Measurements from ENCODE around the gene PTPRT. TPM values are rescaled to one million over a fixed set of nuclear protein-coding genes. Genes with fewer than 3 reads are reported as not detected.

Gene PTPRT
- total RNA-seq, 2 experiments from 2014 or later, result not detected

- ChIA-PET CTCF (no interaction called here), POLR2A (no interaction called here)
- no peak overlapping the region for H3K4me3 Mint-ChIP-seq
- no peaks in the 10 kb centered on the region for H3K27me3 Mint-ChIP-seq
- H3K36me3 Mint-ChIP-seq (ENCODE audit: low read depth), result no peaks in the 10 kb centered on the region
- TF ChIP-seq CTCF (IDR thresholded peaks at IDR 0.05), result no peak
- H3K27ac Mint-ChIP-seq, result no peak overlapping the region
- ATAC-seq (no peak), DNase-seq (no peak)
- intact Hi-C loops (cut with micrococcal nuclease), result no loop called here
- no peaks in the 10 kb centered on the region for H3K4me1 Mint-ChIP-seq (ENCODE audit: low read depth)
- peaks cover 2% of the 10 kb centered on the region for H3K9me3 Mint-ChIP-seq
Measured at GRCh38 chr20:43205699-43206098, 16.0 kb upstream of the PTPRT start.

- DNase-seq (no peak), ATAC-seq (no peak)
- no peak for TF ChIP-seq CTCF (IDR thresholded peaks at IDR 0.05)
- H3K9me3 Mint-ChIP-seq, result peaks cover 2% of the 10 kb centered on the region
- H3K4me3 Mint-ChIP-seq, result no peak overlapping the region
- H3K36me3 Mint-ChIP-seq (ENCODE audit: low read depth), result no peaks in the 10 kb centered on the region
- no peaks in the 10 kb centered on the region for H3K27me3 Mint-ChIP-seq
- CTCF ChIA-PET, result interaction anchor here (0.6 kb wide), 1 partner anchor 9 kb away, joined by 3 read pairs; no protein-coding TSS in a partner anchor
- no peak overlapping the region for H3K27ac Mint-ChIP-seq
- H3K4me1 Mint-ChIP-seq (ENCODE audit: low read depth), result no peaks in the 10 kb centered on the region
- intact Hi-C loops (cut with micrococcal nuclease), result no loop called here
- POLR2A ChIA-PET, result no interaction called here
Measured at GRCh38 chr20:43202100-43202499, 12.4 kb upstream of the PTPRT start.

- Mint-ChIP-seq H3K4me1 (ENCODE audit: low read depth) (no peaks in the 10 kb centered on the region), H3K27me3 (no peaks in the 10 kb centered on the region), H3K4me3 (no peak overlapping the region), H3K36me3 (ENCODE audit: low read depth) (no peaks in the 10 kb centered on the region), H3K9me3 (no peaks in the 10 kb centered on the region), H3K27ac (no peak overlapping the region)
- POLR2A ChIA-PET, result no interaction called here
- CTCF ChIA-PET, result interaction anchor here (2.1 kb wide), 1 partner anchor 11 kb away, joined by 10 read pairs; no protein-coding TSS in a partner anchor
- ATAC-seq (no peak), DNase-seq (no peak)
- TF ChIP-seq CTCF (IDR thresholded peaks at IDR 0.05), result no peak
- intact Hi-C loops (cut with micrococcal nuclease), result no loop called here
Measured at GRCh38 chr20:43198607-43199006, 8.9 kb upstream of the PTPRT start.

- Mint-ChIP-seq H3K27ac (no peak overlapping the region), H3K27me3 (peaks cover 4% of the 10 kb centered on the region), H3K4me3 (no peak overlapping the region), H3K4me1 (ENCODE audit: low read depth) (no peaks in the 10 kb centered on the region), H3K9me3 (no peaks in the 10 kb centered on the region), H3K36me3 (ENCODE audit: low read depth) (no peaks in the 10 kb centered on the region)
- TF ChIP-seq CTCF (IDR thresholded peaks at IDR 0.05), result no peak
- no peak for DNase-seq
- CTCF ChIA-PET, result no interaction called here
- POLR2A ChIA-PET, result no interaction called here
- intact Hi-C loops (cut with micrococcal nuclease), result no loop called here
- no peak for ATAC-seq
Measured at GRCh38 chr20:43196243-43196642, 6.5 kb upstream of the PTPRT start.

GRCh38 chr20:43194137-43194536 lies 4.4 kb upstream of the PTPRT start:
- peaks cover 16% of the 10 kb centered on the region for H3K27me3 Mint-ChIP-seq

More at GRCh38 chr20:43194137-43194536, 4.4 kb upstream of the PTPRT start:
- Mint-ChIP-seq H3K4me1 (ENCODE audit: low read depth) (no peaks in the 10 kb centered on the region), H3K36me3 (ENCODE audit: low read depth) (no peaks in the 10 kb centered on the region), H3K4me3 (no peak overlapping the region), H3K27ac (no peak overlapping the region), H3K9me3 (no peaks in the 10 kb centered on the region)
- DNase-seq (no peak), ATAC-seq (no peak)
- no peak for TF ChIP-seq CTCF (IDR thresholded peaks at IDR 0.05)
- CTCF ChIA-PET, result no interaction called here
- intact Hi-C loops (cut with micrococcal nuclease), result no loop called here
- POLR2A ChIA-PET, result no interaction called here

All from activated CD8-positive, alpha-beta T cell treated with anti-CD3 and anti-CD28 coated beads for 36 hours (primary cell).